ENCODE data around the gene PHEX. TPM values are rescaled to one million over a fixed set of nuclear protein-coding genes. Genes with fewer than 3 reads are reported as not detected.

PHEX gene
- total RNA-seq, 2 experiments from 2014 or later = 32.6 TPM

- CTCF ChIA-PET = interaction anchor here (1.0 kb wide), 1 partner anchor 108 kb away, joined by 4 read pairs; no protein-coding TSS in a partner anchor
- POLR2A ChIA-PET = no interaction called here
These were observed 61.4 kb downstream of the PHEX start for GRCh38 chrX:22093550-22093949.

- POLR2A ChIA-PET = no interaction called here
- CTCF ChIA-PET = no interaction called here
These were observed 63.2 kb downstream of the PHEX start for GRCh38 chrX:22095286-22095685.

- CTCF ChIA-PET = no interaction called here
- POLR2A ChIA-PET = no interaction called here
These were observed 63.7 kb downstream of the PHEX start for GRCh38 chrX:22095856-22096255.

GRCh38 chrX:22097012-22097694, 65.0 kb downstream of the PHEX start:
- ChIA-PET POLR2A (no interaction called here), CTCF (interaction anchor here (0.6 kb wide), 1 partner anchor 39 kb away, joined by 3 read pairs; no protein-coding TSS in a partner anchor)

- POLR2A ChIA-PET = no interaction called here
These were observed 73.1 kb downstream of the PHEX start for GRCh38 chrX:22105231-22105630.

GRCh38 chrX:22105971-22106370, 73.8 kb downstream of the PHEX start:
- CTCF ChIA-PET = no interaction called here
- POLR2A ChIA-PET = no interaction called here

More at GRCh38 chrX:22105231-22105630, 73.1 kb downstream of the PHEX start:
- CTCF ChIA-PET = no interaction called here

GRCh38 chrX:22109442-22109841, 77.3 kb downstream of the PHEX start:
- ChIA-PET POLR2A (no interaction called here), CTCF (no interaction called here)

GRCh38 chrX:22110729-22111494, 78.8 kb downstream of the PHEX start:
- CTCF ChIA-PET = no interaction called here
- POLR2A ChIA-PET = no interaction called here

GRCh38 chrX:22116605-22117546, 84.8 kb downstream of the PHEX start:
- CTCF ChIA-PET = no interaction called here
- POLR2A ChIA-PET = no interaction called here

- ChIA-PET POLR2A (no interaction called here), CTCF (no interaction called here)
These were observed 85.5 kb downstream of the PHEX start for GRCh38 chrX:22117633-22118032.

- CTCF ChIA-PET = no interaction called here
- POLR2A ChIA-PET = no interaction called here
These were observed 86.2 kb downstream of the PHEX start for GRCh38 chrX:22118161-22118830.

GRCh38 chrX:22121161-22121560, 89.0 kb downstream of the PHEX start:
- POLR2A ChIA-PET = no interaction called here
- CTCF ChIA-PET = interaction anchor here (1.0 kb wide), 1 partner anchor 14 kb away, joined by 3 read pairs; no protein-coding TSS in a partner anchor

- POLR2A ChIA-PET = no interaction called here
- CTCF ChIA-PET = no interaction called here
These were observed 90.4 kb downstream of the PHEX start for GRCh38 chrX:22122510-22122909.

GRCh38 chrX:22124098-22124497, 92.0 kb downstream of the PHEX start:
- ChIA-PET POLR2A (no interaction called here), CTCF (no interaction called here)

GRCh38 chrX:22125481-22125880, 93.4 kb downstream of the PHEX start:
- POLR2A ChIA-PET = no interaction called here
- CTCF ChIA-PET = no interaction called here

GRCh38 chrX:22126327-22126726, 94.2 kb downstream of the PHEX start:
- POLR2A ChIA-PET = no interaction called here
- CTCF ChIA-PET = no interaction called here

- ChIA-PET POLR2A (no interaction called here), CTCF (no interaction called here)
These were observed 96.8 kb downstream of the PHEX start for GRCh38 chrX:22128961-22129360.

- CTCF ChIA-PET = interaction anchor here (1.0 to 1.1 kb wide), 2 partner anchors 14 to 614 kb away, joined by 3 read pairs; no protein-coding TSS in a partner anchor
- POLR2A ChIA-PET = no interaction called here
These were observed 102.6 kb downstream of the PHEX start for GRCh38 chrX:22134681-22135080.

- ChIA-PET POLR2A (no interaction called here), CTCF (interaction anchor here (1.0 to 1.8 kb wide), 4 partner anchors 15 to 613 kb away, joined by 3 to 9 read pairs (median 3); no protein-coding TSS in a partner anchor)
These were observed 103.1 kb downstream of the PHEX start for GRCh38 chrX:22135171-22135711.

Measured in activated CD8-positive, alpha-beta memory T cell treated with anti-CD3 and anti-CD28 coated beads for 36 hours (primary cell).